HepG2 (cell line): ENCODE data around the gene DUS1L. TPM values are rescaled to one million over a fixed set of nuclear protein-coding genes. Genes with fewer than 3 reads are reported as not detected.

Experiments used
- BRCA1 ChIP-seq: sonication (generic); formaldehyde crosslinking; IDR thresholded peaks from 2 replicates; pipeline ENCODE4 v1.4.0; 2020; ENCODE audit warnings: missing genetic modification reagents
- CENPT ChIP-seq: sonication (generic); formaldehyde crosslinking; IDR thresholded peaks from 2 replicates; pipeline ENCODE4 v1.8.0; 2022; ENCODE audit warnings: low read depth, mild to moderate bottlenecking, moderate library complexity, missing genetic modification reagents
- CHCHD3 ChIP-seq: sonication (generic); formaldehyde crosslinking; IDR thresholded peaks from 2 replicates; pipeline ENCODE4 v1.8.0; 2022; ENCODE audit warnings: mild to moderate bottlenecking, missing genetic modification reagents, moderate library complexity
- DNMT3B ChIP-seq: conservative IDR thresholded peaks from 2 replicates; pipeline ENCODE4 v1.6.1; 2016; ENCODE audit warnings: missing biosample characterization, control low read depth
- EZH2 ChIP-seq: conservative IDR thresholded peaks from 2 replicates; pipeline ENCODE4 v1.6.1; 2012; ENCODE audit warnings: mild to moderate bottlenecking, low read depth, low read length, moderate library complexity
- KAT8 ChIP-seq: IDR thresholded peaks from 2 replicates; pipeline ENCODE4 v1.6.1; 2016; ENCODE audit warnings: missing genetic modification reagents, missing compliant biosample characterization
- MBD4 ChIP-seq: IDR thresholded peaks from 2 replicates; pipeline ENCODE4 v1.6.1; 2012; ENCODE audit warnings: low read length, inconsistent platforms, borderline replicate concordance
- MTF1 ChIP-seq: sonication (generic); formaldehyde crosslinking; IDR thresholded peaks from 2 replicates; pipeline ENCODE4 v1.5.0; 2020; ENCODE audit warnings: missing genetic modification reagents
- MYNN ChIP-seq: sonication (generic); formaldehyde crosslinking; IDR thresholded peaks from 2 replicates; pipeline ENCODE4 v1.4.0; 2020; ENCODE audit warnings: mild to moderate bottlenecking, low read depth, missing genetic modification reagents
- NR2F6 ChIP-seq, 2 experiments: IDR thresholded peaks; 2 replicates each; pipeline ENCODE4 v1.6.1; 2016; ENCODE audit warnings: antibody characterized with exemption in 1 of 2, mild to moderate bottlenecking in 1 of 2
- PHF20 ChIP-seq: sonication (generic); formaldehyde crosslinking; IDR thresholded peaks from 2 replicates; pipeline ENCODE4 v1.5.0; 2020; ENCODE audit warnings: mild to moderate bottlenecking, missing genetic modification reagents
- POLR2A ChIP-seq, 2 experiments: IDR thresholded peaks; 2 replicates each; pipeline ENCODE4 v1.6.1; 2011; ENCODE audit warnings: low read depth in 2 of 2, low read length in 2 of 2, mild to moderate bottlenecking in 1 of 2, moderate library complexity in 1 of 2; ENCODE audit not compliant: insufficient read depth in 1 of 2
- RAD21 ChIP-seq: fragments of 450-650 bp; formaldehyde crosslinking; IDR thresholded peaks from 2 replicates; pipeline ENCODE4 v1.5.0; 2020; ENCODE audit warnings: mild to moderate bottlenecking
- RBM39 ChIP-seq: fragments of 200-400 bp; formaldehyde crosslinking; IDR thresholded peaks from one replicate; pipeline ENCODE4 v1.6.1; 2018; ENCODE audit warnings: antibody characterized with exemption, mild to moderate bottlenecking, low read depth, low read length; ENCODE audit not compliant: poor library complexity, severe bottlenecking
- ZFP36L2 ChIP-seq: sonication (generic); formaldehyde crosslinking; IDR thresholded peaks from 2 replicates; pipeline ENCODE4 v1.4.0; 2020; ENCODE audit warnings: missing genetic modification reagents
- ZNF160 ChIP-seq: sonication (generic); formaldehyde crosslinking; IDR thresholded peaks from 2 replicates; pipeline ENCODE4 v1.8.0; 2022; ENCODE audit warnings: mild to moderate bottlenecking, inconsistent platforms, missing genetic modification reagents
- ZNF235 ChIP-seq: sonication (generic); formaldehyde crosslinking; IDR thresholded peaks from 2 replicates; pipeline ENCODE4 v1.8.1; 2023; ENCODE audit warnings: mild to moderate bottlenecking, missing genetic modification reagents, borderline replicate concordance
- ZNF253 ChIP-seq: sonication (generic); formaldehyde crosslinking; IDR thresholded peaks from 2 replicates; pipeline ENCODE4 v1.8.0; 2022; ENCODE audit warnings: mild to moderate bottlenecking, missing genetic modification reagents, borderline replicate concordance
- ZNF260 ChIP-seq: sonication (generic); formaldehyde crosslinking; IDR thresholded peaks from 2 replicates; pipeline ENCODE4 v1.4.0; 2020; ENCODE audit warnings: missing genetic modification reagents, low read depth, mild to moderate bottlenecking, borderline replicate concordance
- ZNF510 ChIP-seq: sonication (generic); formaldehyde crosslinking; IDR thresholded peaks from 2 replicates; pipeline ENCODE4 v1.4.0; 2020; ENCODE audit warnings: low read depth, mild to moderate bottlenecking, missing genetic modification reagents
- ZNF567 ChIP-seq: sonication (generic); formaldehyde crosslinking; IDR thresholded peaks from 2 replicates; pipeline ENCODE4 v1.8.1; 2023; ENCODE audit warnings: mild to moderate bottlenecking, missing genetic modification reagents, borderline replicate concordance
- ZNF616 ChIP-seq: sonication (generic); formaldehyde crosslinking; IDR thresholded peaks from 2 replicates; pipeline ENCODE4 v1.5.0; 2020; ENCODE audit warnings: low read depth, mild to moderate bottlenecking, missing genetic modification reagents
- ZNF674 ChIP-seq: sonication (generic); formaldehyde crosslinking; IDR thresholded peaks from 2 replicates; pipeline ENCODE4 v1.5.0; 2020; ENCODE audit warnings: low read depth, mild to moderate bottlenecking, missing genetic modification reagents
- ZSCAN25 ChIP-seq: sonication (generic); formaldehyde crosslinking; IDR thresholded peaks from 2 replicates; pipeline ENCODE4 v1.8.0; 2022; ENCODE audit warnings: mild to moderate bottlenecking, missing genetic modification reagents
- polyA plus RNA-seq, 8 experiments: library from polyadenylated mRNA; depleted of rRNA in 3 of 8; stranded (reverse) in 7 of 8; unstranded in 1 of 8; fragments of >200 nt; fragmentation: Illumina TruSeq in 4 of 8; extraction: Trizol in 4 of 8; gene quantifications; 2 replicates each; pipeline versions ENCODE4 v1.2.1 to v1.2.3, GENCODE V29; 2011 to 2016; ENCODE audit warnings: low read depth in 4 of 8, missing spikeins in 1 of 8, mixed read lengths in 1 of 8; ENCODE audit not compliant: insufficient read depth in 1 of 8
- total RNA-seq, 5 experiments: library from RNA; depleted of rRNA; stranded (reverse); fragments of >200 nt; fragmentation: Illumina TruSeq; extraction: Trizol; gene quantifications; 2 replicates each; pipeline ENCODE4 v1.2.3, GENCODE V29; 2016; ENCODE audit warnings: low read depth in 1 of 5
- TF ChIP-seq, protein P1 (sequence below): sonication (generic); formaldehyde crosslinking; IDR thresholded peaks from 2 replicates; pipeline ENCODE4 v1.4.0; 2020; ENCODE audit warnings: mild to moderate bottlenecking, missing genetic modification reagents
- TF ChIP-seq, protein P2 (sequence below): sonication (generic); formaldehyde crosslinking; IDR thresholded peaks from 2 replicates; pipeline ENCODE4 v1.4.0; 2020; ENCODE audit warnings: mild to moderate bottlenecking, missing genetic modification reagents
- TF ChIP-seq, protein P3 (sequence below): sonication (generic); formaldehyde crosslinking; IDR thresholded peaks from 2 replicates; pipeline ENCODE4 v1.5.0; 2020; ENCODE audit warnings: missing genetic modification reagents, mild to moderate bottlenecking, borderline replicate concordance
- TF ChIP-seq, protein P4 (sequence below): sonication (generic); formaldehyde crosslinking; IDR thresholded peaks from 2 replicates; pipeline ENCODE4 v1.5.1; 2020; ENCODE audit warnings: missing genetic modification reagents, mild to moderate bottlenecking, borderline replicate concordance

The DUS1L gene
- total and polyA plus RNA-seq, 2 of the 13 experiments (the other 11 are each of a cell fraction or from before 2014, with no cell fraction given), result 81.0 to 109 TPM

DNA sequence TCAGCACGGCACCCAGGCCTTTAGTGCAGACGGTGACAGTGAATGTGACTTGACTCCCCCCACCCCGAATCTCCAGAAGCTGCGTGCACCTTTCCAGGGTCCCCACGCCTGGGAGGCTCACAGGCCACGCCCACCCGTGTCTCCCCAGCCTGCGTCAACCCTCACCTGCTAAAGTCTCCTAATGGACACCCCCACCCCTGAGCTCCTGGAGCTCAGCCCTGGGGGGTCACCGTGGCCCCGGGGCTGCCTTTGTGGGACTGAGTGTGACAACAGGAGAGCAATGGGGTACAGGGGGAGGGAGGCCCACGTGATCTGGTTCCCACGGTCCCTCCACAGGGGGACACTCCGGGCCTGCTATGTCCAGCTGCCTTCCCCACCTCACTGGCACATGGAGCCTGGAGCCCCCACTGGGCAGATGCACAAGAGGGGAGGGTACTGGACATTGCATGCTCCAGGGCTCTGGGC lies 39.8 kb upstream of the DUS1L start (continued):
- no peak for TF ChIP-seq ZNF235
- no peak for TF ChIP-seq ZFP36L2 (CRISPR knock-in tag)
- no peak for TF ChIP-seq PHF20 (CRISPR knock-in tag)
- no peak for TF ChIP-seq RBM39
- TF ChIP-seq ZNF616 (CRISPR knock-in tag), result no peak
- TF ChIP-seq, protein P1, sequence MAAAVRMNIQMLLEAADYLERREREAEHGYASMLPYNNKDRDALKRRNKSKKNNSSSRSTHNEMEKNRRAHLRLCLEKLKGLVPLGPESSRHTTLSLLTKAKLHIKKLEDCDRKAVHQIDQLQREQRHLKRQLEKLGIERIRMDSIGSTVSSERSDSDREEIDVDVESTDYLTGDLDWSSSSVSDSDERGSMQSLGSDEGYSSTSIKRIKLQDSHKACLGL (CRISPR knock-in tag), result no peak
- no peak for TF ChIP-seq KAT8 (CRISPR knock-in tag)
- no peak for TF ChIP-seq NR2F6 (IDR thresholded peaks at IDR 0.05)
- TF ChIP-seq NR2F6 (CRISPR knock-in tag; IDR thresholded peaks at IDR 0.05), result no peak
- TF ChIP-seq, protein P2, sequence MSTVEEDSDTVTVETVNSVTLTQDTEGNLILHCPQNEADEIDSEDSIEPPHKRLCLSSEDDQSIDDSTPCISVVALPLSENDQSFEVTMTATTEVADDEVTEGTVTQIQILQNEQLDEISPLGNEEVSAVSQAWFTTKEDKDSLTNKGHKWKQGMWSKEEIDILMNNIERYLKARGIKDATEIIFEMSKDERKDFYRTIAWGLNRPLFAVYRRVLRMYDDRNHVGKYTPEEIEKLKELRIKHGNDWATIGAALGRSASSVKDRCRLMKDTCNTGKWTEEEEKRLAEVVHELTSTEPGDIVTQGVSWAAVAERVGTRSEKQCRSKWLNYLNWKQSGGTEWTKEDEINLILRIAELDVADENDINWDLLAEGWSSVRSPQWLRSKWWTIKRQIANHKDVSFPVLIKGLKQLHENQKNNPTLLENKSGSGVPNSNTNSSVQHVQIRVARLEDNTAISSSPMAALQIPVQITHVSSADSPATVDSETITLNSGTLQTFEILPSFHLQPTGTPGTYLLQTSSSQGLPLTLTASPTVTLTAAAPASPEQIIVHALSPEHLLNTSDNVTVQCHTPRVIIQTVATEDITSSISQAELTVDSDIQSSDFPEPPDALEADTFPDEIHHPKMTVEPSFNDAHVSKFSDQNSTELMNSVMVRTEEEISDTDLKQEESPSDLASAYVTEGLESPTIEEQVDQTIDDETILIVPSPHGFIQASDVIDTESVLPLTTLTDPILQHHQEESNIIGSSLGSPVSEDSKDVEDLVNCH (CRISPR knock-in tag), result no peak
- TF ChIP-seq, protein P3, sequence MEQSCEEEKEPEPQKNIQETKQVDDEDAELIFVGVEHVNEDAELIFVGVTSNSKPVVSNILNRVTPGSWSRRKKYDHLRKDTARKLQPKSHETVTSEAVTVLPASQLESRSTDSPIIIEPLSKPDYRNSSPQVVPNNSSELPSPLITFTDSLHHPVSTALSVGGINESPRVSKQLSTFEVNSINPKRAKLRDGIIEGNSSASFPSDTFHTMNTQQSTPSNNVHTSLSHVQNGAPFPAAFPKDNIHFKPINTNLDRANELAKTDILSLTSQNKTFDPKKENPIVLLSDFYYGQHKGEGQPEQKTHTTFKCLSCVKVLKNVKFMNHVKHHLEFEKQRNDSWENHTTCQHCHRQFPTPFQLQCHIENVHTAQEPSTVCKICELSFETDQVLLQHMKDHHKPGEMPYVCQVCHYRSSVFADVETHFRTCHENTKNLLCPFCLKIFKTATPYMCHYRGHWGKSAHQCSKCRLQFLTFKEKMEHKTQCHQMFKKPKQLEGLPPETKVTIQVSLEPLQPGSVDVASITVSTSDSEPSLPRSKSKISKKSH (CRISPR knock-in tag), result peak; percentile 72; the same call in 1 of the 2 replicates
- TF ChIP-seq RAD21 (CRISPR knock-in tag), result no peak
- TF ChIP-seq POLR2A (IDR thresholded peaks at IDR 0.05; ENCODE audit: insufficient read depth in 1 of 2, low read depth in 2 of 2, low read length in 2 of 2), result no peak
- no peak for TF ChIP-seq BRCA1
- 0 out of 2 replicates have a peak, but pooled peaks have one; percentile 45 for TF ChIP-seq ZNF510
- no peak for TF ChIP-seq MTF1 (CRISPR knock-in tag)
- TF ChIP-seq ZNF160 (CRISPR knock-in tag), result no peak
- no peak for TF ChIP-seq MBD4
- no peak for TF ChIP-seq CENPT (CRISPR knock-in tag)
- TF ChIP-seq CHCHD3 (CRISPR knock-in tag), result no peak
- TF ChIP-seq ZNF567 (CRISPR knock-in tag), result no peak
- no peak for TF ChIP-seq EZH2
- TF ChIP-seq ZSCAN25 (CRISPR knock-in tag), result no peak
- TF ChIP-seq MYNN, result 0 out of 2 replicates have a peak, but pooled peaks have one; percentile 8
- TF ChIP-seq ZNF674 (CRISPR knock-in tag), result no peak
- no peak for TF ChIP-seq DNMT3B (CRISPR knock-in tag)
- no peak for TF ChIP-seq ZNF253 (CRISPR knock-in tag)
- no peak for TF ChIP-seq ZNF260 (CRISPR knock-in tag)
- TF ChIP-seq, protein P4, sequence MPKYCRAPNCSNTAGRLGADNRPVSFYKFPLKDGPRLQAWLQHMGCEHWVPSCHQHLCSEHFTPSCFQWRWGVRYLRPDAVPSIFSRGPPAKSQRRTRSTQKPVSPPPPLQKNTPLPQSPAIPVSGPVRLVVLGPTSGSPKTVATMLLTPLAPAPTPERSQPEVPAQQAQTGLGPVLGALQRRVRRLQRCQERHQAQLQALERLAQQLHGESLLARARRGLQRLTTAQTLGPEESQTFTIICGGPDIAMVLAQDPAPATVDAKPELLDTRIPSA (CRISPR knock-in tag), result no peak
